SK-N-SH treated with all-trans-retinoic acid at 6 μM for 48 hours (cell line): Measurements from ENCODE around the gene PTGES.

Source experiments
- ATAC-seq: fragments of 200-7000 bp; cut with Tn5 transposase; 3 replicates; pipeline ENCODE4 v1.9.1; 2020; ENCODE audit warnings: mild to moderate bottlenecking, moderate library complexity
- ARNTL ChIP-seq: fragments of 450-650 bp; formaldehyde crosslinking; IDR thresholded peaks from 2 replicates; pipeline ENCODE4 v1.5.0; 2020; ENCODE audit warnings: low read depth, mild to moderate bottlenecking, moderate library complexity, borderline replicate concordance
- BACH2 ChIP-seq: fragments of 250-450 bp; sonication (Bioruptor Pico); IDR thresholded peaks from 2 replicates; pipeline ENCODE4 v1.9.0; 2021; ENCODE audit warnings: mild to moderate bottlenecking, borderline replicate concordance
- CSDC2 ChIP-seq: fragments of 250-450 bp; sonication (Bioruptor Pico); IDR thresholded peaks from 2 replicates; pipeline ENCODE4 v1.5.0; 2020; ENCODE audit warnings: mild to moderate bottlenecking, moderate library complexity
- ESRRG ChIP-seq: fragments of 250-450 bp; sonication (Bioruptor Pico); IDR thresholded peaks from 2 replicates; pipeline ENCODE4 v1.6.1; 2021; ENCODE audit warnings: mild to moderate bottlenecking
- GLIS3 ChIP-seq: fragments of 250-450 bp; sonication (Bioruptor Pico); IDR thresholded peaks from 2 replicates; pipeline ENCODE4 v1.5.0; 2020; ENCODE audit warnings: mild to moderate bottlenecking, moderate library complexity
- ISL1 ChIP-seq: fragments of 250-450 bp; sonication (Bioruptor Pico); IDR thresholded peaks from 2 replicates; pipeline ENCODE4 v2.1.2; 2022; ENCODE audit warnings: mild to moderate bottlenecking, moderate library complexity
- OSR1 ChIP-seq: fragments of 250-450 bp; sonication (Bioruptor Pico); IDR thresholded peaks from 2 replicates; pipeline ENCODE4 v1.8.0; 2022; ENCODE audit warnings: moderate library complexity, mild to moderate bottlenecking, inconsistent platforms
- PPARA ChIP-seq: fragments of 250-450 bp; sonication (Bioruptor Pico); IDR thresholded peaks from 2 replicates; pipeline ENCODE4 v1.5.0; 2020; ENCODE audit warnings: mild to moderate bottlenecking, borderline replicate concordance
- SNAI2 ChIP-seq: fragments of 250-450 bp; sonication (Bioruptor Pico); IDR thresholded peaks from 2 replicates; pipeline ENCODE4 v1.5.0; 2020; ENCODE audit warnings: mild to moderate bottlenecking, moderate library complexity
- TCF4 ChIP-seq: fragments of 250-450 bp; sonication (Bioruptor Pico); IDR thresholded peaks from 2 replicates; pipeline ENCODE4 v1.8.0; 2021; ENCODE audit warnings: mild to moderate bottlenecking, moderate library complexity, borderline replicate concordance
- TOX ChIP-seq: fragments of 250-450 bp; sonication (Bioruptor Pico); IDR thresholded peaks from 2 replicates; pipeline ENCODE4 v1.8.0; 2021; ENCODE audit warnings: mild to moderate bottlenecking, moderate library complexity, borderline replicate concordance
- ZC3H10 ChIP-seq: fragments of 250-450 bp; sonication (Bioruptor Pico); IDR thresholded peaks from 2 replicates; pipeline ENCODE4 v1.5.1; 2021; ENCODE audit warnings: mild to moderate bottlenecking, moderate library complexity
- ZFP3 ChIP-seq: fragments of 250-450 bp; sonication (Bioruptor Pico); IDR thresholded peaks from 2 replicates; pipeline ENCODE4 v1.5.0; 2020; ENCODE audit warnings: mild to moderate bottlenecking, moderate library complexity
- ZFP30 ChIP-seq: fragments of 450-650 bp; formaldehyde crosslinking; IDR thresholded peaks from 2 replicates; pipeline ENCODE4 v1.5.0; 2022; ENCODE audit warnings: mild to moderate bottlenecking, moderate library complexity
- ZNF565 ChIP-seq: fragments of 450-650 bp; formaldehyde crosslinking; conservative IDR thresholded peaks from 2 replicates; pipeline ENCODE4 v1.5.0; 2020; ENCODE audit warnings: low read depth, mild to moderate bottlenecking, moderate library complexity
- ZNF70 ChIP-seq: fragments of 450-650 bp; formaldehyde crosslinking; IDR thresholded peaks from 2 replicates; pipeline ENCODE4 v1.5.0; 2020; ENCODE audit warnings: mild to moderate bottlenecking, moderate library complexity
- ZNF8 ChIP-seq: fragments of 450-650 bp; formaldehyde crosslinking; IDR thresholded peaks from 2 replicates; pipeline ENCODE4 v1.5.0; 2020; ENCODE audit warnings: mild to moderate bottlenecking, moderate library complexity
- TF ChIP-seq, protein P1 (sequence below): fragments of 250-450 bp; sonication (Bioruptor Pico); IDR thresholded peaks from 2 replicates; pipeline ENCODE4 v1.8.0; 2020; ENCODE audit warnings: mild to moderate bottlenecking, moderate library complexity, borderline replicate concordance
- TF ChIP-seq, protein P2 (sequence below): fragments of 250-450 bp; sonication (Bioruptor Pico); IDR thresholded peaks from 2 replicates; pipeline ENCODE4 v1.5.1; 2020; ENCODE audit warnings: low read depth, mild to moderate bottlenecking, moderate library complexity
- TF ChIP-seq, protein P3 (sequence below): fragments of 250-450 bp; sonication (Bioruptor Pico); IDR thresholded peaks from 2 replicates; pipeline ENCODE4 v1.8.0; 2021; ENCODE audit warnings: low read depth, mild to moderate bottlenecking, moderate library complexity, borderline replicate concordance
- TF ChIP-seq, protein P4 (sequence below): fragments of 250-450 bp; sonication (Bioruptor Pico); IDR thresholded peaks from 2 replicates; pipeline ENCODE4 v1.5.0; 2020; ENCODE audit warnings: mild to moderate bottlenecking, moderate library complexity

PTGES gene

DNA sequence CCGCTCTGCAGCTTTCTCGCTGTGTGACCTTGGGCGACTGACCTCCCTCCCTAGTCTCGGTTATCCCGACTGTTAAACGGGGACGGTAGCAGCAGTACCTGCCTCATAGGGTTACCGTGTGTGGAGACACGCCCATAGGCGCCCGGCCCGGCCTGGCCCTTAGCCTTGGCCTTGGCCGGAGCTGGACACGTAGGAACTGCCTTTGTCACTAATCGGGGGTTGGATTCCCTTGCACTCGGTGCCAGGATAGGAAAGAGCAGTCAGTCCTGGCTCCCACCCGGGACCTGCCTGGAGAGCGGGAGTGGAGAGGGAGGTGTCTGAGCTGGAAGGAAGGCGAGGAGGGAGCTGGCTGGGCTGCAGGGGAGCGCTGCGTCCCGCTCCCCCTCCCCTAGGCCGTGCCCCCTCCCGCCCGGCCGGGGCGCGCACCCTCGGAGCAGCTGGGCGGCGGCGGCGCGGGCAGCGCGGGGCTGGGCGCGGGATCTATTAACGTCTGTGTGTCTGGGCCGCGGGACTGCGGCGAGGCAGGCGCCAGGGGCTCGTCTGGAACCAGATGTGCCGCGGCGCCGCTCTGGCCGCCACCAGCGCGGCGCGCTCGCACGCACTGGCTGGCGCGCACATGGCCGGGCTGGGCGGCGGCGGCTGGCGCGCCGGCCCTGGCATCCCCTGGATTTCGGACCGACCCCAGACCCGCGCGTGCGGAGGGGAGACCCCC is 55.7 kb downstream of the PTGES start:
- ATAC-seq: peak; percentile 87

DNA sequence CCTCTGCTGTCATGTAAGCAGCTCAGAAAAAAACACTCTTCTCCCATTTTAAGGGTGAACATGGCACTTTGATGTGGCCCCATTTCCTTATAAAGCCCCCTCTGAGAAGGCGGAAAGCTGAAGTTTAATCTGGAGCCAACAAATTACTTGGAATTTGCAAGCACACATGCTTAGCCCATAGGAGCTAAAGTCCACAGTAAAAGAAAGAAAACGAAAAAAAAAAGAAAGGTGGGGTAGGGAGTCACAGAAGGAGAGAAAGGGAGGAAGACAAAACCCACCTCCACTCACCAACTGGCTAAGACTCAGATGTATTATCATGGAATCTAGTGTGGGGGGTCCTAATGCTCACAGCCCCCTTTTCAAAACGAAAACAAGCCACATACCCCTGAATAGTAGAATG is 57.0 kb downstream of the PTGES start:
- ATAC-seq: no peak
- TF ChIP-seq BACH2 (CRISPR knock-in tag): no peak
- TF ChIP-seq, protein P1, sequence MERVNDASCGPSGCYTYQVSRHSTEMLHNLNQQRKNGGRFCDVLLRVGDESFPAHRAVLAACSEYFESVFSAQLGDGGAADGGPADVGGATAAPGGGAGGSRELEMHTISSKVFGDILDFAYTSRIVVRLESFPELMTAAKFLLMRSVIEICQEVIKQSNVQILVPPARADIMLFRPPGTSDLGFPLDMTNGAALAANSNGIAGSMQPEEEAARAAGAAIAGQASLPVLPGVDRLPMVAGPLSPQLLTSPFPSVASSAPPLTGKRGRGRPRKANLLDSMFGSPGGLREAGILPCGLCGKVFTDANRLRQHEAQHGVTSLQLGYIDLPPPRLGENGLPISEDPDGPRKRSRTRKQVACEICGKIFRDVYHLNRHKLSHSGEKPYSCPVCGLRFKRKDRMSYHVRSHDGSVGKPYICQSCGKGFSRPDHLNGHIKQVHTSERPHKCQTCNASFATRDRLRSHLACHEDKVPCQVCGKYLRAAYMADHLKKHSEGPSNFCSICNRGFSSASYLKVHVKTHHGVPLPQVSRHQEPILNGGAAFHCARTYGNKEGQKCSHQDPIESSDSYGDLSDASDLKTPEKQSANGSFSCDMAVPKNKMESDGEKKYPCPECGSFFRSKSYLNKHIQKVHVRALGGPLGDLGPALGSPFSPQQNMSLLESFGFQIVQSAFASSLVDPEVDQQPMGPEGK (CRISPR knock-in tag): no peak
- TF ChIP-seq, protein P2, sequence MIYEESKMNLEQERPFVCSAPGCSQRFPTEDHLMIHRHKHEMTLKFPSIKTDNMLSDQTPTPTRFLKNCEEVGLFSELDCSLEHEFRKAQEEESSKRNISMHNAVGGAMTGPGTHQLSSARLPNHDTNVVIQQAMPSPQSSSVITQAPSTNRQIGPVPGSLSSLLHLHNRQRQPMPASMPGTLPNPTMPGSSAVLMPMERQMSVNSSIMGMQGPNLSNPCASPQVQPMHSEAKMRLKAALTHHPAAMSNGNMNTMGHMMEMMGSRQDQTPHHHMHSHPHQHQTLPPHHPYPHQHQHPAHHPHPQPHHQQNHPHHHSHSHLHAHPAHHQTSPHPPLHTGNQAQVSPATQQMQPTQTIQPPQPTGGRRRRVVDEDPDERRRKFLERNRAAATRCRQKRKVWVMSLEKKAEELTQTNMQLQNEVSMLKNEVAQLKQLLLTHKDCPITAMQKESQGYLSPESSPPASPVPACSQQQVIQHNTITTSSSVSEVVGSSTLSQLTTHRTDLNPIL (CRISPR knock-in tag): no peak
- no peak for TF ChIP-seq ISL1
- TF ChIP-seq PPARA (CRISPR knock-in tag): no peak
- no peak for TF ChIP-seq ZFP30 (CRISPR knock-in tag)
- TF ChIP-seq ZNF70: no peak
- TF ChIP-seq OSR1 (CRISPR knock-in tag): no peak
- no peak for TF ChIP-seq TCF4 (CRISPR knock-in tag)
- TF ChIP-seq ZFP3: no peak
- TF ChIP-seq GLIS3 (CRISPR knock-in tag): no peak
- no peak for TF ChIP-seq ZNF565 (CRISPR knock-in tag)
- TF ChIP-seq ESRRG: no peak
- no peak for TF ChIP-seq SNAI2
- TF ChIP-seq, protein P3, sequence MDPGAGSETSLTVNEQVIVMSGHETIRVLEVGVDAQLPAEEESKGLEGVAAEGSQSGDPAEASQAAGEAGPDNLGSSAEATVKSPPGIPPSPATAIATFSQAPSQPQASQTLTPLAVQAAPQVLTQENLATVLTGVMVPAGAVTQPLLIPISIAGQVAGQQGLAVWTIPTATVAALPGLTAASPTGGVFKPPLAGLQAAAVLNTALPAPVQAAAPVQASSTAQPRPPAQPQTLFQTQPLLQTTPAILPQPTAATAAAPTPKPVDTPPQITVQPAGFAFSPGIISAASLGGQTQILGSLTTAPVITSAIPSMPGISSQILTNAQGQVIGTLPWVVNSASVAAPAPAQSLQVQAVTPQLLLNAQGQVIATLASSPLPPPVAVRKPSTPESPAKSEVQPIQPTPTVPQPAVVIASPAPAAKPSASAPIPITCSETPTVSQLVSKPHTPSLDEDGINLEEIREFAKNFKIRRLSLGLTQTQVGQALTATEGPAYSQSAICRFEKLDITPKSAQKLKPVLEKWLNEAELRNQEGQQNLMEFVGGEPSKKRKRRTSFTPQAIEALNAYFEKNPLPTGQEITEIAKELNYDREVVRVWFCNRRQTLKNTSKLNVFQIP (CRISPR knock-in tag): no peak

More for the DNA sequence above, 55.7 kb downstream of the PTGES start:
- TF ChIP-seq, protein P3 (CRISPR knock-in tag): no peak
- TF ChIP-seq TOX (no peak), ZNF565 (CRISPR knock-in tag) (no peak), ZNF70 (no peak), ARNTL (no peak), ESRRG (no peak), CSDC2 (CRISPR knock-in tag) (no peak), ZNF8 (CRISPR knock-in tag) (no peak), TCF4 (CRISPR knock-in tag) (no peak), ZC3H10 (CRISPR knock-in tag) (no peak), ZFP3 (no peak)
- TF ChIP-seq, protein P4, sequence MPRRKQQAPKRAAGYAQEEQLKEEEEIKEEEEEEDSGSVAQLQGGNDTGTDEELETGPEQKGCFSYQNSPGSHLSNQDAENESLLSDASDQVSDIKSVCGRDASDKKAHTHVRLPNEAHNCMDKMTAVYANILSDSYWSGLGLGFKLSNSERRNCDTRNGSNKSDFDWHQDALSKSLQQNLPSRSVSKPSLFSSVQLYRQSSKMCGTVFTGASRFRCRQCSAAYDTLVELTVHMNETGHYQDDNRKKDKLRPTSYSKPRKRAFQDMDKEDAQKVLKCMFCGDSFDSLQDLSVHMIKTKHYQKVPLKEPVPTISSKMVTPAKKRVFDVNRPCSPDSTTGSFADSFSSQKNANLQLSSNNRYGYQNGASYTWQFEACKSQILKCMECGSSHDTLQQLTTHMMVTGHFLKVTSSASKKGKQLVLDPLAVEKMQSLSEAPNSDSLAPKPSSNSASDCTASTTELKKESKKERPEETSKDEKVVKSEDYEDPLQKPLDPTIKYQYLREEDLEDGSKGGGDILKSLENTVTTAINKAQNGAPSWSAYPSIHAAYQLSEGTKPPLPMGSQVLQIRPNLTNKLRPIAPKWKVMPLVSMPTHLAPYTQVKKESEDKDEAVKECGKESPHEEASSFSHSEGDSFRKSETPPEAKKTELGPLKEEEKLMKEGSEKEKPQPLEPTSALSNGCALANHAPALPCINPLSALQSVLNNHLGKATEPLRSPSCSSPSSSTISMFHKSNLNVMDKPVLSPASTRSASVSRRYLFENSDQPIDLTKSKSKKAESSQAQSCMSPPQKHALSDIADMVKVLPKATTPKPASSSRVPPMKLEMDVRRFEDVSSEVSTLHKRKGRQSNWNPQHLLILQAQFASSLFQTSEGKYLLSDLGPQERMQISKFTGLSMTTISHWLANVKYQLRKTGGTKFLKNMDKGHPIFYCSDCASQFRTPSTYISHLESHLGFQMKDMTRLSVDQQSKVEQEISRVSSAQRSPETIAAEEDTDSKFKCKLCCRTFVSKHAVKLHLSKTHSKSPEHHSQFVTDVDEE (CRISPR knock-in tag): no peak
- TF ChIP-seq, protein P2 (CRISPR knock-in tag): no peak
- TF ChIP-seq, protein P1 (CRISPR knock-in tag): no peak
